ENCODE measurements around the gene ASB16.

Gene ASB16

DNA sequence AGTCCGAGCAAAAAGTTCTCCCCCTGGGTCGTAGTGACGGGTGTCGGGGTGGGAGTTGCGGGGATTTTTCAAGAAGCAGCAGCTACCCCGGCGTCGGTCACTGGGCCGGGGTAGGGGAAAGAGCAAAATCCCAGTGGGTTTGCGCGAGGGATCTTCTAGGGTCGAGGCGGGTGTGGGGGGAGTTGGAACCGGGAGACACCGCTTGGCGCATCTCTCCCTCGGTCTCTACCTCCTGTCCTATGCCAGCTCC, 51.3 kb downstream of the ASB16 start:
- in situ Hi-C loops (cut with HindIII; ENCODE audit: low sequenced_read_pairs), result no loop called here

DNA sequence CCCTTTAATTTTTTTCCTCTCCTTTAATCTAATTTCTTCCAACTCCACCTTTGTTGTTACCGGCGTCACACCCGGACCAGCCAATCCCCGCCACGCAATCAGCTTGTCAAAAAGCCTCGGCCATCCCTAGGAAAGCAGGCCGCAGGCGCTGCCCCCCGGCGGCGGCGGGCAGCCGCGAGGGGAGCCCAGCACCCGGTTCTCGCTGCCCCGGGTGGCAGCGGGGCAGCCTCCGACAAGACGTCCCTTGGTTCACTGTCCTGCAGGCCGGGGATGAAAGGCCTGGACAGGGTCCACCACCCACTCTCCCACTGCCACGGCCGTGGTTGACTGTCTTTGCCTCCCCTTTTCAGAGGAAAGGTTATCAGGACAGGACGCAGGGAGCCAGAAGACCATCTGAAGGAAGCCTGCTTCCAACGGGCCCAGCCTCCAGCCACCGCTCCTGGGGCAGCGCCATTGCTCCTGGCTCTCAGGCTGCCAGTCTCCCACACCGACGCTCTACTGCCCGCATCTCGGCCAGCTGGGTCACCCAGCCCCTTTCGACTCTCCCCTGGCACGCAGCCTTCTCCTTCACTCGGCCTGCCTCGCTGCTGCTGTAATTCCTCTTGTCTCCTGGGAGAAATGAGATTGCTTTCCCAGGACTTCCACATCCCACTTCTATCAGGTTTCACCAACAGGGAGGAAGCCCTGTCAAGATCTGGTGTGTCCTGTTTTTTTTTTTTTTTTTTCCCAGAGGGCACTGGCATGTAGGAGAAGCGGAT, 51.8 kb downstream of the ASB16 start:
- in situ Hi-C loops (cut with HindIII; ENCODE audit: low sequenced_read_pairs), result no loop called here

DNA sequence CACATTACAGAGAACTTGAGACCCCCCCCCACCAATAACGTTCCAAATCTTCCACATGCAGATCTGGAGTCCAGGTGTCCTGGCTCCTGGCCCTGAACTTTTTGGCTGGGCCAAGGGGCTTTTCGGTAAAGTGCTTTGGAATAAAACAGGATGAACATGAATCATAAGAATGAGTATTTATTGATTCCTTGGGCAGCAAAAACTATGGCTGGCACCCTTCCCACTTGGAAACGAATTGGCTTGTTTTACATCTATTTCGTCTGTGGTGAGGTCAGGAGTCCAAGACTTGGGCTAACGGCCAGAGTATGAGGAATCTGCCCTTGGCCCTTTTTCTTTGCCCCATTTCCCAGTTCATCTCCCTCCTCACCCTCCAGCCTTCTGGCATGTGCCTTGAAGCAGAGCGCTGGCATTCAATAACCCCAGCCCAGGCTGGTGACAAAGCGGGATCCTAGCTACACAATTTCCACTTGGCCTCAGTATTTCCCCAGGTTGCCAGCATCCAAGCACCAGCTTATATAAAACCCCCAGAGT, 53.1 kb downstream of the ASB16 start:
- in situ Hi-C loops (cut with HindIII; ENCODE audit: low sequenced_read_pairs), result no loop called here
